Tibial nerve (tissue), 4 donors: ENCODE results near the gene CYP20A1.

Experiments used
- CTCF ChIP-seq, 5 experiments: fragments of 200-600 bp in 3 of 5; fragments of 450-650 bp in 2 of 5; sonication (generic) in 3 of 5; IDR thresholded peaks; one replicate each; pipeline ENCODE4 v1.5.1; 2016 to 2019; ENCODE audit warnings: antibody characterized with exemption in 5 of 5, mild to moderate bottlenecking in 3 of 5, moderate library complexity in 2 of 5
- EP300 ChIP-seq, 2 donors: sonication (generic); formaldehyde crosslinking; IDR thresholded peaks; one replicate each; pipeline ENCODE4 v1.6.1; 2017; ENCODE audit warnings: antibody characterized with exemption in 2 of 2, mild to moderate bottlenecking in 1 of 2

- TF ChIP-seq EP300 (IDR thresholded peaks at IDR 0.05) (no peak), CTCF (IDR thresholded peaks at IDR 0.05) (no peak)
These were observed 99.5 kb downstream of the CYP20A1 start for GRCh38 chr2:203338322-203338721.
